Stimulated activated CD4-positive, alpha-beta T cell treated with anti-CD3 and anti-CD28 coated beads, Interleukin-1b, Interleukin-23, amount 100 ng/mL, for 48 hours (primary cell): ENCODE measurements around the gene CCDC127.
"Not testable (repeated sequence)": the region's sequence is repeated elsewhere in the genome, so short reads cannot be mapped to it uniquely, and the experiment has no call there.

Source experiments
- DNase-seq: peaks from one replicate; pipeline ENCODE4 v3.0.0-alpha.2; 2020

Gene CCDC127, protein sequence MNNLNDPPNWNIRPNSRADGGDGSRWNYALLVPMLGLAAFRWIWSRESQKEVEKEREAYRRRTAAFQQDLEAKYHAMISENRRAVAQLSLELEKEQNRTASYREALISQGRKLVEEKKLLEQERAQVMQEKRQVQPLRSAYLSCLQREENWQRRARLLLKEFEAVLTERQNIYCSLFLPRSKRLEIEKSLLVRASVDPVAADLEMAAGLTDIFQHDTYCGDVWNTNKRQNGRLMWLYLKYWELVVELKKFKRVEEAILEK

DNA sequence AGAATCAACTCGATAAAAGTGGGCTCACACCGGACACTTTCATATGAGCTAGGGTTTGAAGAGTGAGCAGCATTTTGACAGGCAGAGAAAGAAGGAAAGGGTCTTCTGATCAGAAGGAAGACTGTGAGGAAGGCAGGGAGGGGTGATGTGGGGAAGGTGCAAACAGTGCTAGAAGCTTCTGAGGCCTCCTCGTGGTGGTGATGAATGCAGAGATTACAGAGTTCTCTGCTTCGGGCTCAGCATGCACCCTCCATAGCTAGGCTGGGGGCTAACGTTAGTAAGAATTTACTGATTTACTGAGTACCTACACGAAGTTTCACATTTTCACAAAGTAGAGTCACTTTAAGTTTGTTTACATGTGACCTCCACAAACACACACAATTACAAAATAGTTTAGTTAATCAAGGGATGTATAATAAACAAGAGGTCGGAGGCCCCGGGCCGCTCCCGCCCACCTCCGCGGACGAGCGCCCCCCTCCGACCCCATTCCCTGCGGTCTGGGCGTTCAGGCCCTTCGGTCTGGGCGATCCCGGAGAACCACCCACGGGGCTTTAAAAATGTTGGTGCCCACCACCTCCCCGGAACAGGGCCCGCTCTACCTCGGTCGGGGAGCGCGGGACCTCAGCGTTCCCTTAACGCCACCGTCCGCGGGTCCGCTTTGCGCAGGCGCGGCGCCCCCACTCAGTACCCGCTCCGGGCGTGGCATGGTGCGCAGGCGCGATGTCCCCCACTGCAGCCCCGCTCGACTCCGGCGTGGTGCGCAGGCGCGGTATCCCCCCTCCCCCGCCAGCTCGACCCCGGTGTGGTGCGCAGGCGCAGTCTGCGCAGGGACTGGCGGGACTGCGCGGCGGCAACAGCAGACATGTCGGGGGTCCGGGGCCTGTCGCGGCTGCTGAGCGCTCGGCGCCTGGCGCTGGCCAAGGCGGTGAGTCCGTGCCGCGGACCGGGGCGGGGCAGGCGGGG is at the start of gene CCDC127, which contains the start of gene SDHA:
Gene CCDC127, minus strand, starts transcription at position 660 of the 963 bp plus-strand sequence. CDS start 1,304 bp downstream, outside the sequence.
Gene SDHA, plus strand, starts transcription at position 827 of the 963 bp plus-strand sequence. Its CDS starts 36 bp downstream, at position 863.
- peak; percentile 97 for DNase-seq

DNA sequence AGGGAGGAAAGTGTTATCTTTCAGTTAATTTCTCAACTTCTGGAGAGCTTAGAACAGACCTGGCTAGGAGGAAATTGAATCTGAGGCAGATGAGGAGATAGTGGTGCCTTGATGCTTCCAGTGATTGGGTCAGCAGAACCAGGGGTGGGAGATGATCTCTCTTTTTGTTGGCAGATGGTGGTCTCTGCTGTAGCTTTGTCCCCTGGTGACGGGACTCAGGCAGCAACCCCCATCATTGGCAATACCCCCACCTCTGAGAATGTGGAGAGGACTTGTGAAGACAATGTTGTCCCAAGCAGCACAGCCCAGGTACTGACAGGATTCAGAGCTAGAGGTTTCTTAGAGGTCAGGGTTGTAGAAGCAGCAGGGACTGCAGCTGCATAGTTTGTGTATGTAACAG is 49.8 kb upstream of the CCDC127 start:
- no peak for DNase-seq

DNA sequence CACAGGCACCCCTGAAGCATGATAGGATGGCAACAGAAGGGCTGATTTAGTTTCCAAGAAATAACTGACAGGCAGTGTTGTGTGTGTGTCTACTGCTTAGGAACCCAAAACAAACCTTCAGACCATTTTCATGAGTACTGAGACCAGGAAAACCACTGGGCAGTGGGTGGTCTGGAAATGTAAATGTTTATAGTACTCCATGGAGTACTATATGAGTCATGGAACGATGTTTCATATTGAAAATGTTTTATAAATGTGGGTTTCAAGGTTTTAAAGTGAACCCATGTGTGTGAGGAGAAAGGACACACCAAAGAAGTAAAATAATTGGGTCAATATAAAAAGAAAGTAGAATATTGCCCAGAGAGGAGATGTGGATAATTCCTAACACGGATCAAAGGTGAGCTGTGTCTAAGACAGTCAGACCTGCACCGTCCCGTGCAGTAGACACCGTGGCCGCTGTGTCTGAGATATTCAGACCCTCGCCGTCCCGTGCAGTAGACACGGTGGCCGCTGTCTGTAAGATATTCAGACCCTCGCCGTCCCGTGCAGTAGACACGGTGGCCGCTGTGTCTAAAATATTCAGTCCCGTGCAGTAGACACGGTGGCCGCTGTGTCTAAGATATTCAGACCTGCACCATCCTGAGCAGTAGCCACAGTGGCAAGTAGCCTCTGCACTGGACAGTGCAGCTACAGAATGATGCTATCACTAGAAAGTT is 48.5 kb upstream of the CCDC127 start:
- DNase-seq: not testable (repeated sequence)

DNA sequence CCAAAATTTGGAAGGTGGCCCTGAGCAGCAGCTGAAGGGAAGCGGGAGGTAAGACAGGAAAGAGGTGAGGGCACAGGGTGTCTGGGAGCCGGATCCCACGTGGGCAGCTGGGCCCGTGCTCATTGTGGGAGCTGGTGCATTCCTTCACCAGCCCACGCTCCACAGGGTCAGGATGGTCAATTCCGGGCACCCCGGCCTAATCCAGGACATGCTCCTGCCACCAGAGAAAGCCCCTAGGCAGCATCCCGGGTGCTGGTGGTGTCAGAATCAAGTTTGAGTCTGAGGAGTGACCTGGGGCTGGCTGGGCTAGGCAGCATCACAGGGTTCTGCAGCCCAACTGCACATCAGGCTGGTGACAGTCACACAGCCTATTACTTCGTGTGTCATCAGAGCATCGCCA is 46.4 kb upstream of the CCDC127 start:
- no peak for DNase-seq

DNA sequence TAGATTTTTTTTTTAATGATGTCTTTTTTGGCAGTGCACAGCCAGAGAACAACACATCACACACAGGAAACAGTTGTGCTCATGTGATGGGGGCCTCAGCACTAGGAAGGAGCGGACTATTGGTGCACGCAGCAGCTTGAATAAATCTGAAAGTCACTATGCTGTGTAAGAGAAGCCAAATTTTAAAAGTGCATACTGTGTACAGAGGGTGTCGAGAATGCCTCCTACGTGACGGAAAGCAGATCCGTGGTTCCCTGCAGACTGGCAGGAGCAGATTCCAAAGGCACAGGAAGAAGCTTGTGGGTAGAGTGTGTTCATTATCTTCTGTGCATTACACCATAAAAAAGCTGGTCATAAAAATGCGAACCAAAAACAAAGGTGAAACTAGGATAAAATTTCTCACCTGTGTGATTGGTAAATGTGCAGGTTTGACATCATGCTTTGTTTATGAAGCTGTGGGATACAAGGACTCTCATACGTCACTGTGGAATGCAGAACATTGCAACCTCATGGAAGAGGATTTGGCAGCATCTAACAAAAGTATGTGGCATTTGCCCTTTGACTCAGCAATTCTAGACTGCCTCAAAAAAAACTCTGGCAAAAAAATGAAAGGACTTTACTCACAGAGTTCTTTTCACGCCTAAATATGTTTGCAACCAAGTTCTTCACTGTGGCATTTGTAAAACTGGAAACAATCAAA is 45.5 kb upstream of the CCDC127 start:
- not testable (repeated sequence) for DNase-seq

DNA sequence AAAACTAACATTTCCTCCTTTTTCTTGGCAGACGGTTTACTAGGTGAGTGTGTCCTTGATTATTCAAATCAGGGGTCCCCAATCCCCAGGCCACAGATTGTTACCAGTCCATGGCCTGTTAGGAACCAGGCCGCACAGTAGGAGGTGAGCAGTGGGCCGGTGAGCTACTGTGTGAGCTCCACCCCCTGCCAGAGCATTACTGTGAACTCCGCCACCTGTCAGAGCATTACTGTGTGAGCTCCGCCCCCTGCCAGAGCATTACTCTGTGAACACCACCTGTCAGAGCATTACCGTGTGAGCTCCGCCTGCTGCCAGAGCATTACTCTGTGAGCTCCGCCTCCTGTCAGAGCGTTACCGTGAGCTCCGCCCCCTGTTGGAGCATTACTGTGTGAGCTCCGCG is 39.2 kb upstream of the CCDC127 start:
- DNase-seq: no peak

DNA sequence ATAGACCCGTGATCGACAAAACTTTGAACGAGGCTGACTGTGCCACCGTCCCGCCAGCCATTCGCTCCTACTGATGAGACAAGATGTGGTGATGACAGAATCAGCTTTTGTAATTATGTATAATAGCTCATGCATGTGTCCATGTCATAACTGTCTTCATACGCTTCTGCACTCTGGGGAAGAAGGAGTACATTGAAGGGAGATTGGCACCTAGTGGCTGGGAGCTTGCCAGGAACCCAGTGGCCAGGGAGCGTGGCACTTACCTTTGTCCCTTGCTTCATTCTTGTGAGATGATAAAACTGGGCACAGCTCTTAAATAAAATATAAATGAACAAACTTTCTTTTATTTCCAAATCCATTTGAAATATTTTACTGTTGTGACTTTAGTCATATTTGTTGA is 38.4 kb upstream of the CCDC127 start:
- DNase-seq: not testable (repeated sequence)

DNA sequence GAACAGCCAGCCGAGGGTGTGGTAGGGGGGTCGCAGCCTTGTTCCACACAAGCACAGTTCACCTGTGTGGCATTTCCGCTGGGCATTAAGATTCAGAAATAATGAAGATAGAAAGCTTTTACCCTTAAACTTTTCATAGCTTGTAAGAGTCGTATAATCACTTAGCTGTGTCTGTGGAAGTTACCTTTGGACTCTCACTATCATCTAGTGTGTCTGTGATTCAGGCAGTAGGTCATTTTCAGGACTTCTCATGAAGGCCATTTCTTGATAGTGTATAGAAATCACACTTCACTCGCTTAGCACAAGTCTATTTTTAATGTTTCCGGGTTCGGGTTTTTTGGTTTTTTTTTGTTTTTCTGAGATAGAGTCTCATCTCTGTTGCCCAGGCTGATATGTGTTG is 37.2 kb upstream of the CCDC127 start:
- not testable (repeated sequence) for DNase-seq

DNA sequence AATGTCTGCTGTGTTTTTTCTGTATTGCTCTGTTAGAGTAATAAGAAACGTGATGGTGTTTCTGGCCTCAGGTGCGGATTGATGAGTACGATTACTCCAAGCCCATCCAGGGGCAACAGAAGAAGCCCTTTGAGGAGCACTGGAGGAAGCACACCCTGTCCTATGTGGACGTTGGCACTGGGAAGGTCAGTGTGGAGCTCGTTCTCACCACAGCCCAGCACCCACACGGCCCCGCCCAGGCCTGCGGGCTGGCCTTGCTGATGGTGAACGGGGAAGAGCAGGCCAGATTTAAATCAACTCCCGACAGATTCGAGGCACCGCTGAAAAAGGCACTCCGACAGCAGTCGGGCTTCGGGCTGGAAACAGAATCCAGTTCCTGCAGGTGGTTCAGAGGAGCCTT is 36.4 kb upstream of the CCDC127 start:
- DNase-seq: not testable (repeated sequence)

DNA sequence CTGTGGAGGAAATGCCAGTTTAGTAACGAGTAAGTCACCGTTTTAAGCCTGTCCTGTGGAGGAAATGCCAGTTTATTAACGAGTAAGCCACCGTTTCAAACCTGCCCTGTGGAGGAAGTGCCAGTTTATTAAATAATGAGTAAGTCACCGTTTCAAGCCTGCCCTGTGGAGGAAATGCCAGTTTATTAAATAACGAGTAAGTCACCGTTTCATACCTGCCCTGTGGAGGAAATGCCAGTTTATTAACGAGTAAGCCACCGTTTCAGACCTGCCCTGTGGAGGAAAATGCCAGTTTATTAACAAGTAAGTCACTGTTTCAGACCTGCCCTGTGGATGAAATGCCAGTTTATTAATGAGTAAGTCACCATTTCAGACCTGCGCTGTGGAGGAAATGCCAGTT is 34.6 kb upstream of the CCDC127 start:
- DNase-seq: no peak

DNA sequence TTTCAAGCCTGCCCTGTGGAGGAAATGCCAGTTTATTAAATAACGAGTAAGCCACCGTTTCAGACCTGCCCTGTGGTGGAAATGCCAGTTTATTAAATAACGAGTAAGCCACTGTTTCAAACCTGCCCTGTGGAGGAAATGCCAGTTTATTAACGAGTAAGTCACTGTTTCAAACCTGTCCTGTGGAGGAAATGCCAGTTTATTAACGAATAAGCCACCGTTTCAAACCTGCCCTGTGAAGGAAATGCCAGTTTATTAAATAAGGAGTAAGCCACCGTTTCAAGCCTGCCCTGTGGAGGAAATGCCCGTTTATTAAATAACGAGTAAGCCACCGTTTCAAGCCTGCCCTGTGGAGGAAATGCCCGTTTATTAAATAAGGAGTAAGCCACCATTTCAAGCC is 34.0 kb upstream of the CCDC127 start:
- DNase-seq: not testable (repeated sequence)

DNA sequence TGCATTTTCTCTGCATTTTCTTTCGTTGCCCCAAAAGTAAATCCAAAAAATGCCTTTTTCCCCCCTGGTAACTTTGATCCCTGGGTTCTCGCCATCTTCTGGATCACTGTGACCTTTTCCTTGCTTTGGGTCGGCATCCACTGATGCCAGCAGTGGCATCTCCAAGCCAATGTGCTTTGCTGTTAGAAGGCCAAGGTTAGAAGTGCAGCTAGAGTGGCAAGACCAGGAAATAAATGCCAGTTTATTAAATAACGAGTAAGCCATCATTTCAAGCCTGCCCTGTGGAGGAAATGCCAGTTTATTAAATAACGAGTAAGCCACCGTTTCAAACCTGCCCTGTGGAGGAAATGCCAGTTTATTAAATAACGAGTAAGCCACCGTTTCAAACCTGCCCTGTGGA is 33.6 kb upstream of the CCDC127 start:
- DNase-seq: not testable (repeated sequence)

DNA sequence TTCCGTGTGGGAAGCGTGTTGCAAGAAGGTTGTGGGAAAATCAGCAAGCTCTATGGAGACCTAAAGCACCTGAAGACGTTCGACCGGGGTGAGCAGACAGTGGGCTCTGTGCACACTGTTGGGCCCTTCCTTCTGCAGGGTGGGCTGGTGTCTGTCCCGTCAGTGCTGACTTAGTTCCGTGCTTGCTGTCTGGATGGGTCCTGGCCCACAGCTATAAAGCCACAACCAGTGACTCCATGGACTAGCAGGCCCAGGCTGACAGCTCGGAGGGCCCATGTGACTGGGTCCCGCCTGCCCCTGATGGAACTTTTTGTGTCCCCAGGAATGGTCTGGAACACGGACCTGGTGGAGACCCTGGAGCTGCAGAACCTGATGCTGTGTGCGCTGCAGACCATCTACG is 33.1 kb upstream of the CCDC127 start:
- DNase-seq: not testable (repeated sequence)

DNA sequence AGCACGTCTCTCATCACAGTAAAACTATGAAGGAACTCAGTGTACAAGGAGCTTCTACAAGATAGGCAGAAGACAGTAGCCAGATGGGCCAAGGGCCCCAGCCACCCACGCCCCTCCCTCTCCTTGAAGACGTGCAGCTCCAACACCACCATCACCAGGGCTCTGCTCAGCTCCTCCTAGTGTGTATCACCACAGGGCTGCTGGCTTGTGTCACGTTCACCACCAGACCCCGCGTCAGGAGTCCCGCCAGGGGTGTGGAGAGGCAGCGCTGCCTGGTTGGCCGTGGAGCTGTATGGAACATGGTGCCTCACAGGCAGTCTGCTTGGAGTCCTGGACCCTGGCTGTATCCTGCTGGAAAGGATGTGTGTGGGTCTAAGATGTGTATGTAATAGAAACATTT is 32.4 kb upstream of the CCDC127 start:
- DNase-seq: not testable (repeated sequence)

DNA sequence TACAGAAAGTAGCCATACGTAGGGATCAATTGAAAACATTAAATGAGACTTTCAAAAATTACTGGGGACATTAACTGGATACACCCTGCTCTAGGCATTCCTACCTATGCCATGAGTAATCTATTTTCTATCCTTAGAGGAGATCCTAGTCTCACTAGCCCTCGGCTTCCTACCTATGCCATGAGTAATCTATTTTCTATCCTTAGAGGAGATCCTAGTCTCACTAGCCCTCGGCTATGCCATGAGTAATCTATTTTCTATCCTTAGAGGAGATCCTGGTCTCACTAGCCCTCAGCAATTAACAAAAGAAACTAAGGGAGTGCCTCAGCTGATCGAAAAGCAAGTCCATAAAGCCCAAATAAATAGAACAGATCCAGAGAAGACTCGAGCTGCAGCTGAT is 27.8 kb upstream of the CCDC127 start:
- not testable (repeated sequence) for DNase-seq

DNA sequence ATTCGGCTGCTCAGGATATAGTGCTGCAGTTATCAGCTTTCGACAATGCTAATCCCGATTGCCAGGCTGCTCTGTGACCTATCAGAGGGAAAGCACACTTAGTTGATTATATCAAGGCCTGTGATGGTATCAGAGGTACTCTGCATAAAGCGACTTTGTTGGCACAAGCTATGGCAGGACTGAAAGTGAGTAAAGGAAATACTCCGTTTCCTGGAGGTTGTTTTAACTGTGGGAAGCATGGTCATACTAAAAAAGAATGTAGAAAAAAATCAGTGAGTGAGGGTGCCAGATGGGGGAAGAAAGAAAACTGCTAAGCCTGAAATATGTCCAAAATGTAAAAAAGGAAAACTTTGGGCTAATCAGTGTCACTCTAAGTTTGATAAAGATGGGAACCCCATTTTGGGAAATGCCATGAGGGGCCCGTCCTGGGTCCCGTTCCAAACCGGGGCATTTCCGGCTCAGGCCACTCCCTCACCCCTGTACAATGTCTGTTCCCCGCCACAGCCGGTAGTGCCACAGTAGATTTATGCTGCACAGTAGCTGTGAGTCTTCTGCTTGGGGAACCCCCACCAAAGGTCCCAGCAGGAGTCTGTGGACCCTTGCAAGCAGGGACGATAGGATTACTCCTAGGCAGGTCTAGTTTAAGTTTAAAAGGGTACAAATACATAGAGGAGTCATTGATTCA is 25.9 kb upstream of the CCDC127 start:
- DNase-seq: peak; percentile 37

DNA sequence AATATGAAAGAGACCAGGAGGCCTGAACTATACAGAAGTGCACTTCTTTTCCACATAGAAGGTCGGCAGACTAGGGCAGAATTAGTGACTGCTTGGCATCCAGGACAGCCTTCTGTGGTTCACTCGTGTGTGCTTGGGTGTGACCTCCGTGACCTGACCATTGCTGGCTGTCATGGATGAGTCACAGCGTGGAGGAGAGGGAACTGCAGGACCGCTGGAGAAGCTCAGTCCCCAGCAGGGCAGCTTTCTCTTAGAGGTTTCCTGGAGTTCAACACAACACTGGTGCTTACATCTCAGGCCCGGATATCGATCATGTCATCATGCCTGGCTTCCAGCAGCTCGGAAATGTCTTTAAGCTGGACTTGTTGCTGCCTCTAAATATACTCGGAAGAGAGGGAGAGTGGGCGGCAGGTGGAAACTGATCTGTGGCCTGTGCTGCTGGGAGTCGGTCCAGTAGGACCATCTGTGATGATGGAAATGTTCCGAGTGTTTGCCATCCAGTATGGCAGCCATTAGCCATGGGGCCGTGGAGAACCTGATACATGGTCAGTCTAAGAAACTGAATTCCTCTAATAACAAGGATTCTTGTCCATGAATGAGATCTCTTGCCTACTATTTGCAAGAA is 23.2 kb upstream of the CCDC127 start:
- DNase-seq: not testable (repeated sequence)

DNA sequence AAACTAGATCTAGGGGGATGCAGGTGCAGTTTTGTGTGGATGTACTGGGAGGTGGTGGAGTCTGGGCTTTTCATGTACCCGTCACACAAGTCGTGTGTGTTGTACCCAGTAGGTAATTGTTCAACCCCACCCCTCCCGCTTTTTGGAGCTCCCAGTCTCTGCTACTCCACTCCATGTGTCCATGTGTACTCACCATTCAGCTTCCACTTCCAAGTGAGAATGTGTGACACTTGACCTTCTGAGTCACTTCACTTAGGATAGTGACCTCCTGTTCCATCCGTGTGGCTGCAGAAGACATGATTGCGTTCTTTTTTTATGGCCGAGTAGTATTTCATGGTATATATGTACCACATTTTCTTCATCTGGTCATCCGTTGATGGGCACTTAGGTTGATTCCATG is 22.6 kb upstream of the CCDC127 start:
- not testable (repeated sequence) for DNase-seq

DNA sequence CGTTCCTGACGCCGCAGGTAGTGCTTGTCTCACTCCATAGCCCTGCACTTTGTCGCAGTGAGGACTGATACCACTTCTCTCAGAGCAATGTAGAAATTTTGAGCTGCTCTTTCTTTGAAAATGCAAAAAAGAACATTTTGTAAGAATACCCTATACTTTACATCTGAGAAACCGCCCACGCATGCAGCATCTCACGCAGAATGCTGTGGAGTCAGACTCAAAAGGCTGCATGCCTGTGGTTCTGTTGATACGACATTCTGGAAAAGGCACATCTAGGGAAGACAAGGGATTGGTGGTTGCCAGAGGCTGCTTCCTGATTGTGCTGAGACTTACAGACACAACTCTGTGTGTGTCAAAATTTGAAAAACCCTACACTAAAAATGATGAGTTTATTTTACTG is 20.0 kb upstream of the CCDC127 start:
- not testable (repeated sequence) for DNase-seq

DNA sequence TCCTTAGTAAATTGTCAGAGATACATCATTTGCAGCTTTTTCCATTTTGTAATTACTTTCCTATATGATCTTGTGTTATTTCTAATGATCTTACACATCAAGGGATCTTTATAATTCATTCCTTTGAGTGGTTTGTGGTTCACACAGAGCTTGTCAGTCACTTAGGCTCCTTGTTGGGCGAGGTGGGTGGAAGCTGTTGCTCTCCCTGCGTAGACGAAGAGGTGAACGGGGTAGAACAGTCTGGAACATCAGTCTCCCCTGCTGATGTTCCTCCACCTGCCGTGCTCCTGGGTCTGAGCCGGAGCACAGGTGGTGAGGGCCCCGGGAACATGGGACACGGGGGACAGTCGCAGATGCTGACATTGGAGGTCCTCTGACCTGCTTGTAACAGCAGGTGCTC is 17.6 kb upstream of the CCDC127 start:
- not testable (repeated sequence) for DNase-seq

DNA sequence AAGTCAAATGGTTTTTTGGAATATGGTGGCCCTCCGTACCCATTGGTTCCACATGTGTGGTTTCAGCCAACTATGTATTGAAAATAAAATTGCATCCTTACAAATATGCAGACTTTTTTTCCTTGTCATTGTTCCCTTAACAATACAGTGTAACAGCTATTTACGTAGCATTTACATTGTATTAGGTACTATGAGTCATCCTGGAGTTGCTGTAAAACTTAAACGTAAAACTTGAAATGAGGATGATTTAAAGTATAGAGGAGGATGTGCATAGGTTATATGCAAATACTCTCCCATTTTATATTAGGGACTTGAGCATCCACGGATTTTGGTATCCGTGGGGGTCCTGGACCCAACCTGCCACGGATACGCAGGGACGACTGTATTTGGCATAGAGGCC is 16.5 kb upstream of the CCDC127 start:
- no peak for DNase-seq
